T-cell (primary cell): ENCODE results near the gene CROCC. TPM values are rescaled to one million over a fixed set of nuclear protein-coding genes. Genes with fewer than 3 reads are reported as not detected.

Experiments used
- ATAC-seq, 4 experiments: fragments of 200-7000 bp in 3 of 4; fragments of 150-1000 bp in 1 of 4; cut with Tn5 transposase; replicated peaks in 1 of 4; 1 replicate in 3 of 4; 2 replicates in 1 of 4; pipeline ENCODE4 v1.10.0; 2021; ENCODE audit warnings: moderate library complexity in 3 of 4, mild to moderate bottlenecking in 2 of 4, moderate number of reproducible peaks in 1 of 4
- CTCF ChIA-PET, 2 donors: fragments of 300-600 bp; sonication (Branson Sonifier 250); formaldehyde crosslinking; loops; one replicate each; lab custom pipeline; 2022; ENCODE audit warnings: antibody characterized with exemption in 2 of 2; lab: Charles Lee
- POLR2A ChIA-PET, 2 donors: fragments of 300-600 bp; sonication (Branson Sonifier 250); formaldehyde crosslinking; loops; one replicate each; lab custom pipeline; 2022; ENCODE audit warnings: antibody characterized with exemption in 2 of 2; lab: Charles Lee
- DNase-seq, 35 experiments: peaks; one replicate each; pipeline versions ENCODE4 v3.0.0 to v3.0.0-alpha.2; 2013 to 2023
- H3K27ac ChIP-seq: one replicate; pipeline ENCODE4 v1.5.1; 2013; ENCODE audit warnings: low read length
- H3K27me3 ChIP-seq, 2 experiments: replicated peaks in 1 of 2; 1 replicate in 1 of 2; 2 replicates in 1 of 2; pipeline versions ENCODE4 v1.6.1 to v1.7.0; 2013; ENCODE audit warnings: low read length in 1 of 2, mixed read lengths in 1 of 2; ENCODE audit not compliant: control insufficient read depth in 2 of 2, insufficient read depth in 2 of 2; ENCODE audit errors: extremely low read depth in 1 of 2
- H3K36me3 ChIP-seq, 2 donors: 1 replicate in 1 of 2; 2 replicates in 1 of 2; pipeline versions ENCODE4 v1.6.1 to v1.7.0; 2013; ENCODE audit warnings: low read length in 1 of 2; ENCODE audit not compliant: control insufficient read depth in 2 of 2, insufficient read depth in 1 of 2; ENCODE audit errors: extremely low read depth in 1 of 2
- H3K4me1 ChIP-seq, 2 experiments: 1 replicate in 1 of 2; 2 replicates in 1 of 2; pipeline versions ENCODE4 v1.6.1 to v1.7.0; 2013; ENCODE audit warnings: low read length in 2 of 2, mixed read lengths in 1 of 2; ENCODE audit not compliant: insufficient read depth in 2 of 2, control insufficient read depth in 1 of 2; ENCODE audit errors: extremely low read depth in 1 of 2
- H3K4me3 ChIP-seq, 2 donors: 1 replicate in 1 of 2; 2 replicates in 1 of 2; pipeline versions ENCODE4 v1.5.1 to v1.7.0; 2013; ENCODE audit warnings: mild to moderate bottlenecking in 2 of 2, low read length in 1 of 2, moderate library complexity in 1 of 2; ENCODE audit not compliant: control insufficient read depth in 1 of 2; ENCODE audit errors: extremely low read depth in 1 of 2
- H3K9me3 ChIP-seq: 2 replicates; pipeline ENCODE4 v1.7.0; 2013
- H3K27ac Mint-ChIP-seq, 2 donors: one replicate each; pipeline ENCODE4 v1.8.0; 2020 to 2021; ENCODE audit warnings: mild to moderate bottlenecking in 2 of 2, mixed read lengths in 2 of 2
- H3K27me3 Mint-ChIP-seq, 2 donors: one replicate each; pipeline ENCODE4 v1.8.0; 2021 to 2022; ENCODE audit warnings: mixed read lengths in 2 of 2
- H3K36me3 Mint-ChIP-seq: one replicate; pipeline ENCODE4 v1.8.0; 2021; ENCODE audit warnings: mixed read lengths
- H3K4me1 Mint-ChIP-seq, 3 donors: one replicate each; pipeline ENCODE4 v1.8.0; 2020 to 2022; ENCODE audit warnings: mixed read lengths in 3 of 3, mild to moderate bottlenecking in 1 of 3
- H3K4me3 Mint-ChIP-seq, 3 donors: one replicate each; pipeline ENCODE4 v1.8.0; 2020 to 2022; ENCODE audit warnings: mild to moderate bottlenecking in 3 of 3, mixed read lengths in 3 of 3, moderate library complexity in 3 of 3
- H3K9me3 Mint-ChIP-seq, 3 donors: one replicate each; pipeline ENCODE4 v1.8.0; 2020 to 2022; ENCODE audit warnings: mixed read lengths in 3 of 3
- whole genome bisulfite sequencing: methylation state at CpG from one replicate; pipeline ENCODE4 v1.1.5; 2013; ENCODE audit warnings: missing lambda C conversion rate; ENCODE audit not compliant: insufficient coverage; 5-methylcytosine and 5-hydroxymethylcytosine counted together
- total RNA-seq, 35 experiments: library from RNA in 6 of 35; stranded (reverse) in 6 of 35; fragments of 120-200 nt in 1 of 35; gene quantifications; one replicate each; pipeline versions ENCODE4 v1.2.1 to v1.2.4 and lab custom pipeline; 2013 to 2026

CROCC gene
- total RNA-seq, 5 donors from 2014 or later (not counting 1 experiment from before 2014, with no cell fraction given), result 59.3 to 104 (median 86.4) TPM

DNA sequence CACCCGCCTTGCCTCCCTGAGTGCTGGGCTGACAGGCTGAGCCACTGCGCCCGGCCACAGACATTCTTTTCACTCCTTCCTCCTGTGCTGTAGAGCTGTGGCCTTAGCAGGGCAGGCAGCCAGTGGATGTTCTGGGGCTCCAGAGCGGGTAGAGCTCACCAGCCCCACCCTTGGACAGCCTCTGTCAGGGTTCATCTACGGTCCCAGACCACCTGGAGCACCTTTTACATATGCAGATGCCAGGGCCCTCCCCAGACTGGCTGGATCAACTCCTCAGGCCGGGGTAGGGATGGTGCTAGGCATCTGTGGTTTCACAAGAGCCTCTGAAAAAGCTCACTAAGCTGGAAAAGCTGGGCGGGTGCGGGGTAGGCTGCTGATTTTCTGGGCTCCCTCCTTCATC, 85.4 kb downstream of the CROCC start:
- Mint-ChIP-seq H3K4me3 (no peak overlapping the region), H3K36me3 (peaks cover 15% of the 10 kb centered on the region), H3K4me1 (peaks cover 17 to 22% (median 20%) of the 10 kb centered on the region in 3 donors), H3K27me3 (no peaks in the 10 kb centered on the region), H3K9me3 (no peaks in the 10 kb centered on the region), H3K27ac (no peak overlapping the region)
- DNase-seq (no peak), ATAC-seq (no peak)
- WGBS, result 98% methylated on average over 5 of the region's 8 CpGs
- ChIA-PET CTCF (no interaction called here), POLR2A (no interaction called here)
- Histone ChIP-seq H3K27me3 (no peaks in the 10 kb centered on the region), H3K4me3 (no peak overlapping the region), H3K4me1 (peaks cover 7 to 20% of the 10 kb centered on the region in 2 experiments), H3K9me3 (no peaks in the 10 kb centered on the region), H3K27ac (no peak overlapping the region), H3K36me3 (peaks cover 8 to 34% of the 10 kb centered on the region in 2 donors)

DNA sequence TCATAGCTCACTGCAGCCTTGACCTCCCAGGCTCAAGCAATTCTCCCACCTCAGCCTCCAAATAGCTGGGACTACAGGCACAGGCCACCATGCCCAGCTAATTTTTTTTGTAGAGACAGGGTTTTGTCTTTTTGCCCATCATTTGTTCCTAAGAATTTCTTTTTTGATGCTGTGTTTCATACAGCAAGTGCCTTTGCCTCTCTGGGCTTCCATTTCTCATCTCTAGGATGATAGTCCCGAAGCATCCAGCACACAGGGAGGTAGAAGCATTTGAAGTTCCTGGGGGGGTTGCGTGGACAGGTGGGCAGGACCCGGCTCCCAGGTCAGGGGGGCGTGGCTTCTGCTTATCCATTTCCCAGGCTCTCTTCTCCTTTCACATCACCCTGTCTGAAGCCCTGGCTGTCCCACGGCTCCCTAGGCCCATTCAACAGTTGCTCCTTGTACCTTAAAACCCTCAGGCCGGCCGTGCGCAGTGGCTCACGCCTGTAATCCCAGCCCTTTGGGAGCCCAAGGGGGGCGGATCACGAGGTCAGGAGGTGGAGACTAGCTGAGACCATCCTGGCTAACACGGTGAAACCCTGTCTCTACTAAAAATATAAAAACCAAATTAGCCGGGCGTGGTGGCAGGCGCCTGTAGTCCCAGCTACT, 86.6 kb downstream of the CROCC start:
- Mint-ChIP-seq H3K36me3 (peaks cover 8% of the 10 kb centered on the region), H3K4me1 (peaks cover 19 to 23% (median 22%) of the 10 kb centered on the region in 3 donors), H3K4me3 (no peak overlapping the region), H3K9me3 (no peaks in the 10 kb centered on the region), H3K27me3 (no peaks in the 10 kb centered on the region), H3K27ac (no peak overlapping the region)
- Histone ChIP-seq H3K4me1 (peaks cover 7 to 24% of the 10 kb centered on the region in 2 experiments), H3K4me3 (no peak overlapping the region), H3K9me3 (no peaks in the 10 kb centered on the region), H3K36me3 (peaks cover 8 to 25% of the 10 kb centered on the region in 2 donors), H3K27me3 (no peaks in the 10 kb centered on the region), H3K27ac (no peak overlapping the region)
- WGBS, result 100% methylated on average over 3 of the region's 15 CpGs
- DNase-seq (no peak), ATAC-seq (no peak)
- ChIA-PET POLR2A (interaction anchor here in 1 of 2 donors (0.6 kb wide), 1 partner anchor 12 kb away, joined by 16 read pairs; no protein-coding TSS in a partner anchor), CTCF (no interaction called here)

DNA sequence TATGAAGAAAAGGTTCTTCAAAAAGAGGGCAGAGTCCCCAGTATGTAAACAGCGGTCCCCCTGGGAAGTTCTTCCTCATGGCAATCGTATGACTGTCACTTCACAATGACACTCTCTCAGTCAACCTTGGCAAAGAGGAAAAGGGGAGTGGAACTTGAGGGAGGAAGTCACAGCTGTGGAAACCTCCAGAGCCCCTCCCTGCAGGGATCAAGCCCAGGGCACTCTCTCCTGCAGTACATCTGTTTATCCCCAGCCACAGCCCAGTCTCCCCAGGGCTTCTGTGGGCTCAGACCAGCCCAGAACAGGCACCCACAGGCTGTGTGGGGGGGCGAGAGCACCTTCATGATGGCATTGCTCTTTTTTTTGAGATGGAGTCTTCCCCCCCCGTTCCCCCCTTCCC, 88.0 kb downstream of the CROCC start:
- Histone ChIP-seq H3K4me1 (peaks cover 7 to 24% of the 10 kb centered on the region in 2 experiments), H3K27me3 (no peaks in the 10 kb centered on the region), H3K36me3 (peaks cover 8 to 15% of the 10 kb centered on the region in 2 donors), H3K9me3 (no peaks in the 10 kb centered on the region), H3K4me3 (no peak overlapping the region), H3K27ac (no peak overlapping the region)
- H3K4me3 Mint-ChIP-seq, result peak overlapping the region in 2 of 3 donors; percentile 53 to 83
- H3K27ac Mint-ChIP-seq, result no peak overlapping the region
- no peaks in the 10 kb centered on the region for H3K9me3 Mint-ChIP-seq
- H3K36me3 Mint-ChIP-seq, result no peaks in the 10 kb centered on the region
- ATAC-seq (no peak), DNase-seq (no peak)
- WGBS, result no CpG with 5 or more reads among the region's 4 CpGs
- peaks cover 19 to 23% (median 22%) of the 10 kb centered on the region in 3 donors for H3K4me1 Mint-ChIP-seq
- CTCF ChIA-PET, result no interaction called here
- POLR2A ChIA-PET, result no interaction called here
- H3K27me3 Mint-ChIP-seq, result no peaks in the 10 kb centered on the region

DNA sequence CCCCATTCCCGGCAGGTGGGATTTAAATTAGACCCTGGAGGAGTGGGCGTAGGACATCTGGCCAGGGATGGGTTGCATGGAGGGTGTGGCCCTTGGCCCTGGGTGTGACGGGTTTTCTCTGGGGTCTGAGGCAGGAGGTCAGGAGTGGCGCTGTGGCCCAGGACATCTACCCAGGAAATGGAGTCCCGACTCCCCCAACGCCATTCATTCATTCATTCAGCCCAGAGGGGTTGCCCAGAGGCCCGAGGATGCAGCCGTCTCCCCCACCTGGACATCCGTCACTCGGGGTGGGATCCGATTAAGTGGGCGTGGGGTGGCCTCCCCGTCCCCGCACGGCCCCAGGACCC, 89.3 kb downstream of the CROCC start:
- Mint-ChIP-seq H3K36me3 (no peaks in the 10 kb centered on the region), H3K27me3 (no peaks in the 10 kb centered on the region), H3K4me3 (peak overlapping the region; percentile 81 to 83 (median 83)), H3K4me1 (peaks cover 19 to 23% (median 22%) of the 10 kb centered on the region in 3 donors), H3K9me3 (no peaks in the 10 kb centered on the region), H3K27ac (peak overlapping the region in 1 of 2 donors; percentile 75)
- Histone ChIP-seq H3K9me3 (no peaks in the 10 kb centered on the region), H3K4me1 (peaks cover 7 to 24% of the 10 kb centered on the region in 2 experiments), H3K4me3 (peak overlapping the region; percentile 74 to 89), H3K27ac (no peak overlapping the region), H3K27me3 (no peaks in the 10 kb centered on the region), H3K36me3 (peaks cover under 1 to 4% of the 10 kb centered on the region in 2 donors)
- DNase-seq (peak in 1 of 35 experiments; percentile 11), ATAC-seq (no peak)
- ChIA-PET POLR2A (no interaction called here), CTCF (no interaction called here)
- WGBS, result 0% methylated on average over 10 of the region's 15 CpGs

DNA sequence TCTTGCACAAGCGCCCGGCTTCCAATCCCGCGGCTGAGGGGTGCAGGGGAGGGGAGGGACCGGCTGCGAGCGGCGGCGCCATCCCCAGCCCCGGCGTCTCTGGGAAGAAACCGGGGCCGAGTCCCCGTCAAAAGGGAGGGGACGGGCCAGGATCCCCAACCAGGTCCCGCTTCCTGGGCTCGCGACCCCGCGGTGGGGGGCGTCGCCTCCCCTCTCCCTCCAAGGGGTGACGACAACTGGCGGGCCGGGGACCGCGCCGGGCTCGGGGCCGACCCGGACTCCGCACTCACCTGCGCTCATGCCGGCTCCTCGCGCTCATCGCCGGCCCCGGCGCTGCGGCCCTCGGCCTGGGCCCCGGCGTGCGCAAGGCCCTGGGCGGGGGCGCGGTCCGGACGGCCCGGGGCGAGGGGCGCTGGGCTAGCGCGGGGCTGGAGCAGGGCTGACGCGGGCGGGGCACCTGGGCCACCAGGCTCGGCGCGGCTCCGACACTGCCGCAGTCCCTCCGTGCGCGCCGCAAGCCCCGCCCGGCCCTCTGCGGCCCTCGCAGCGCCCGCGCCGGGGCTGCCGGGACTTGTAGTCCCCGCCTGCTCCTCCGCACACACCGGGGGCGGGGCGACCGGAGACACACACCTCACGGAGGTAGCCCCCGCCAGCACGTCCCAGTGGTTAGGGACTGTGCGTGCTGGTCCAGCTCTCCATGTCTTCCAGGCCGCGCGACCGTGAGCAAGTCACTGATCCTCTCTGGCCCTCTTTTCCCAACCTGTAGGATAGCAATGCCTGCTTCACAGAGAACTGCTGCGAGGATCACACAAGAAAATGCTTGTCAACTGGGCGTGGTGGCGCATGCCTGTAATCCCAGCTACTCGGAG, 89.9 kb downstream of the CROCC start, which contains the start of gene ATP13A2:
Gene ATP13A2, minus strand, starts transcription at position 490 of the 869 bp plus-strand sequence. Its CDS starts 190 bp downstream, at position 300.
- peak; percentile 67 to 90 (median 79) for DNase-seq
- H3K27ac ChIP-seq, result no peak within 1 kb of the TSS
- peak within 1 kb of the TSS in 1 of 2 donors; percentile 75 for H3K27ac Mint-ChIP-seq

DNA sequence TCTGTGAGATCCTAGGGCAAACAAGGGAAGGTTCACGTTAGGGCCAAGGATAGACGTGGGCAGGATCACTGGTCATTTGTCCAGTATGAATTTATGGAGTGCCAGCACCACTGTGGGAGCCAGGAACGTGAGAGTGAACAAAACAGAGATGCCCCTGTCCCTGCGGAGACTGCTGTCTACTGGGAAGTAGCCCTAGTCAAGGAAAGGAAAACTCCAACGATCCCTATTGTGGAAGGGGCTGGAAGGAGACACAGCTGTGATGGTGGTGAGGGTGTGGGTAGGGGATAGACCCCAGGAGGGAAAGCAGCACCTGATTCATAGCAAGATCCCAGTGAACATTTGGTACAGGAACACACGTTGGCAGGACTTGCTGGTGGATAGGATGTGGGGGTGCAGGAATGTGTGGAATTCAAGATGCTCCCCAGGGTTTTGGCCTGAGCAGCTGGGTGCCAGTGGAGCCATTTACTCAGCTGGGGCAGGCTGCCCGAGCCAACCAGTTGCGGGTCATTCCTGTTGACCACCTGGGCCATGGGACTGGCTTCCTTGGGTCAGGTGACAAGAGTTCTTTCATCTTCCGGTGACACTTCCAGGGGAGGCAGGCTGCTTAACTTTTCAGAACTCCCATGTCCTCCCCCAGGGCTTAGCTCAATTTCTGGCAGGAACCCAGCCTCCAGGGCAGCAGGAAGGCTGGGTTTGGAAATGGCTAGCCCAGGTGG, 91.2 kb downstream of the CROCC start:
- ChIA-PET POLR2A (interaction anchor here in 1 of 2 donors (0.5 kb wide), 1 partner anchor 33 kb away, joined by 3 read pairs; no protein-coding TSS in a partner anchor), CTCF (no interaction called here)
- ATAC-seq, result no peak
- Histone ChIP-seq H3K4me1 (peaks cover 7 to 24% of the 10 kb centered on the region in 2 experiments), H3K4me3 (no peak overlapping the region), H3K36me3 (peaks cover 3 to 4% of the 10 kb centered on the region in 2 donors), H3K9me3 (no peaks in the 10 kb centered on the region), H3K27me3 (no peaks in the 10 kb centered on the region), H3K27ac (no peak overlapping the region)
- H3K4me1 Mint-ChIP-seq, result peaks cover 19 to 23% (median 22%) of the 10 kb centered on the region in 3 donors
- H3K4me3 Mint-ChIP-seq, result peak overlapping the region; percentile 24 to 83 (median 31)
- no peaks in the 10 kb centered on the region for H3K9me3 Mint-ChIP-seq
- H3K36me3 Mint-ChIP-seq, result no peaks in the 10 kb centered on the region
- H3K27me3 Mint-ChIP-seq, result no peaks in the 10 kb centered on the region
- no peak overlapping the region for H3K27ac Mint-ChIP-seq
- no peak for DNase-seq
- WGBS, result 88% methylated on average over 8 of the region's 9 CpGs

More for the DNA sequence above, 89.9 kb downstream of the CROCC start, which contains the start of gene ATP13A2:
- Mint-ChIP-seq H3K9me3 (no peaks in the 10 kb centered on the region), H3K27me3 (no peaks in the 10 kb centered on the region), H3K36me3 (no peaks in the 10 kb centered on the region), H3K4me1 (peaks cover 19 to 23% (median 22%) of the 10 kb centered on the region in 3 donors), H3K4me3 (peak within 1 kb of the TSS; percentile 81 to 83 (median 83))
- Histone ChIP-seq H3K36me3 (peaks cover 0 to 1% of the 10 kb centered on the region in 2 donors), H3K4me1 (peaks cover 7 to 24% of the 10 kb centered on the region in 2 experiments), H3K4me3 (peak within 1 kb of the TSS; percentile 74 to 89), H3K27me3 (no peaks in the 10 kb centered on the region), H3K9me3 (no peaks in the 10 kb centered on the region)
- ChIA-PET POLR2A (no interaction called here), CTCF (no interaction called here)
- peak; percentile 99 to 100 (median 100) for ATAC-seq
- 2% methylated on average over 93 of the region's 94 CpGs for WGBS
